Activated naive CD8-positive, alpha-beta T cell (primary cell): ENCODE measurements around the gene LPGAT1.

Experiments used
- H3K27ac Mint-ChIP-seq: one replicate; pipeline ENCODE4 v1.8.0; 2021; ENCODE audit warnings: mixed read lengths
- H3K27me3 Mint-ChIP-seq: one replicate; pipeline ENCODE4 v1.8.0; 2021; ENCODE audit warnings: mixed read lengths
- H3K36me3 Mint-ChIP-seq: one replicate; pipeline ENCODE4 v1.8.0; 2021; ENCODE audit warnings: mixed read lengths
- H3K4me1 Mint-ChIP-seq: one replicate; pipeline ENCODE4 v1.8.0; 2021; ENCODE audit warnings: low read depth, mixed read lengths
- H3K4me3 Mint-ChIP-seq: one replicate; pipeline ENCODE4 v1.8.0; 2021; ENCODE audit warnings: mild to moderate bottlenecking, mixed read lengths
- H3K9me3 Mint-ChIP-seq: one replicate; pipeline ENCODE4 v1.8.0; 2021; ENCODE audit warnings: low read depth, mixed read lengths

The LPGAT1 gene

GRCh38 chr1:211811126-211811525, 19.4 kb downstream of the LPGAT1 start:
- H3K4me3 Mint-ChIP-seq = no peak overlapping the region
- H3K36me3 Mint-ChIP-seq = peaks cover 29% of the 10 kb centered on the region
- H3K27ac Mint-ChIP-seq = no peak overlapping the region

GRCh38 chr1:211808475-211808874, 22.1 kb downstream of the LPGAT1 start:
- Mint-ChIP-seq H3K4me3 (no peak overlapping the region), H3K27me3 (no peaks in the 10 kb centered on the region), H3K27ac (no peak overlapping the region), H3K4me1 (peaks cover 4% of the 10 kb centered on the region), H3K9me3 (peaks cover 3% of the 10 kb centered on the region), H3K36me3 (peaks cover 40% of the 10 kb centered on the region)

More at GRCh38 chr1:211811126-211811525, 19.4 kb downstream of the LPGAT1 start:
- Mint-ChIP-seq H3K4me1 (peaks cover 5% of the 10 kb centered on the region), H3K27me3 (no peaks in the 10 kb centered on the region), H3K9me3 (peaks cover 3% of the 10 kb centered on the region)

- H3K27me3 Mint-ChIP-seq = no peaks in the 10 kb centered on the region
- H3K27ac Mint-ChIP-seq = no peak overlapping the region
- H3K36me3 Mint-ChIP-seq = peaks cover 46% of the 10 kb centered on the region
- H3K4me1 Mint-ChIP-seq = peaks cover 1% of the 10 kb centered on the region
- H3K9me3 Mint-ChIP-seq = peaks cover 3% of the 10 kb centered on the region
- H3K4me3 Mint-ChIP-seq = no peak overlapping the region
These were observed 25.6 kb downstream of the LPGAT1 start for GRCh38 chr1:211804915-211805314.

DNA sequence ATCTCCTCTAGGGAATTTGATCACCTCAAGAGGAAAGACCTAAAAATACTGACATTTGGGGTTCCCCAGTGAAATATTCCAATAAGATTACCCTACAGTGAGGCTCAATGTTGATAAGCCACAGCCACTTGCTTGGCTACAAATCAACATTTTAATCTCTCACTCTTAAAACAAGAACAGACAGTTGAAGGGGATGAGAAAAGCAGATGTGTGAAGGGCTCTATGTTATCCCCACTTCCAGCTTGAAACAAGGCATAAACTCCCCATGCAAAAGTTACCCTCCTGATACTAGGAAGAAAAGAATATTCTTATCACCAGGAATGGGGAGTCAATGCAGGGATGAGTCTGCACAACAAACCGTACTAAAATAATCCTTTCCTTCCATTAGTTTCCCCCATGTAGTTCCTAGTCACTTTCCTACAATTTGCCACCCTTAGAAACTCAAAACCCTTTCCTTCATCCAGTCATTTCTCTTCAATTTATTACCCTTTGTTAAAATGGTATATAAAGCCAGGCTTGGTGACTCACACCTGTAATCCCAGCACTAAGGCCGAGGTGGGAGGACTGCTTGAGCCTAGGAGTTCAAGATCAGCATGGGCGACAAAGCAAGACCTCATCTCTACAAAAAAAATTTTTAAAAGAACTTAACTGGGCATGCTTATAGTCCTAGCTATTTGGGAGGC, 29.5 kb downstream of the LPGAT1 start:
- Mint-ChIP-seq H3K4me1 (peaks cover 2% of the 10 kb centered on the region), H3K4me3 (no peak overlapping the region), H3K27me3 (no peaks in the 10 kb centered on the region), H3K9me3 (no peaks in the 10 kb centered on the region), H3K27ac (no peak overlapping the region), H3K36me3 (peaks cover 27% of the 10 kb centered on the region)

DNA sequence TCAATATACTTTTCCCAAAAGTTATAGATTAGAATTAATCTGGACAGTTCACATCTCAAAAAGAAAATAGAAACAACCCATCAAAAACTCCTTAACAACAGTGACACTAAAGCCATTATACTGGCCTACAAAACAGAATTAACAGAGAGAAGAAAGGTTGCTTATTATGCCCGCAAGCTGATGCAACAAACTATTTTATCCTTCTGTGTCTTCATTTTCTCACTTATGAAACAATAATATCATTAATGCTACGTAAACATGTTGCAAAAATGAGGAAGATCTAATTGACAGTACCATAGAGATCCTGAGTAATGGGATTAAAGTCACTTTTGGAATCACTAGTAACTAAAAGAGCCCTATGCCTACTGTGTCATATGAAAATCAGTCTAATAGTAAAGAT, 32.6 kb downstream of the LPGAT1 start:
- Mint-ChIP-seq H3K4me1 (peaks cover 2% of the 10 kb centered on the region), H3K4me3 (no peak overlapping the region)

DNA sequence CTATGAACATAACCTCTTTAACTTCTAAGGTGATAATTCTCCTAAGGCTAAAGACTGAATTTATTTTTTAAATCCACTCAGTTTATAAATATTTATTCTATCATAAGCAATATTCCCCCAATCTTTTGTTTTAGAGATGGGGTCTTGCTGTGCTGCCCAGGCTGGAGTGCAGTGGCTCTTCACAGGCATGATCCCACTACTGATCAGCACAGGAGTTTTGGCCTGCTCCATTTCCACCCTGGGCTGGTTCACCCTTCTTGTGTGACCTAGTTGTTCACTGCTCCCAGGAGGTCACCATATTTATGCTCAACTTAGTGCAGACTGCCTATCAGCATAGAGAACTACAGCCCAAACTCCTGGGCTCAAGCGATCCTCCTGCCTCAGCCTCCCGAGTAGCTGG, 38.6 kb downstream of the LPGAT1 start:
- Mint-ChIP-seq H3K27ac (no peak overlapping the region), H3K4me3 (no peak overlapping the region)

More for the DNA sequence above, 32.6 kb downstream of the LPGAT1 start:
- Mint-ChIP-seq H3K27ac (no peak overlapping the region), H3K27me3 (no peaks in the 10 kb centered on the region), H3K9me3 (no peaks in the 10 kb centered on the region), H3K36me3 (peaks cover 13% of the 10 kb centered on the region)

GRCh38 chr1:211789641-211790464, 40.7 kb downstream of the LPGAT1 start:
- H3K36me3 Mint-ChIP-seq = peaks cover 12% of the 10 kb centered on the region
- no peak overlapping the region for H3K4me3 Mint-ChIP-seq
- H3K9me3 Mint-ChIP-seq = no peaks in the 10 kb centered on the region
- H3K4me1 Mint-ChIP-seq = no peaks in the 10 kb centered on the region
- no peak overlapping the region for H3K27ac Mint-ChIP-seq
- no peaks in the 10 kb centered on the region for H3K27me3 Mint-ChIP-seq

More for the DNA sequence above, 38.6 kb downstream of the LPGAT1 start:
- Mint-ChIP-seq H3K9me3 (no peaks in the 10 kb centered on the region), H3K36me3 (peaks cover 12% of the 10 kb centered on the region), H3K4me1 (no peaks in the 10 kb centered on the region), H3K27me3 (no peaks in the 10 kb centered on the region)

- Mint-ChIP-seq H3K27me3 (no peaks in the 10 kb centered on the region), H3K4me3 (no peak overlapping the region), H3K9me3 (no peaks in the 10 kb centered on the region), H3K4me1 (peaks cover 3% of the 10 kb centered on the region), H3K36me3 (peaks cover 16% of the 10 kb centered on the region), H3K27ac (no peak overlapping the region)
These were observed 41.9 kb downstream of the LPGAT1 start for GRCh38 chr1:211788626-211789025.

GRCh38 chr1:211783897-211784296, 46.7 kb downstream of the LPGAT1 start:
- Mint-ChIP-seq H3K4me1 (peaks cover 3% of the 10 kb centered on the region), H3K36me3 (peaks cover 13% of the 10 kb centered on the region), H3K27me3 (no peaks in the 10 kb centered on the region), H3K27ac (peak overlapping the region; percentile 70), H3K4me3 (no peak overlapping the region), H3K9me3 (no peaks in the 10 kb centered on the region)

- Mint-ChIP-seq H3K4me1 (peaks cover 3% of the 10 kb centered on the region), H3K9me3 (no peaks in the 10 kb centered on the region), H3K36me3 (peaks cover 16% of the 10 kb centered on the region), H3K27me3 (no peaks in the 10 kb centered on the region), H3K4me3 (no peak overlapping the region), H3K27ac (no peak overlapping the region)
These were observed 47.3 kb downstream of the LPGAT1 start for GRCh38 chr1:211783266-211783665.

DNA sequence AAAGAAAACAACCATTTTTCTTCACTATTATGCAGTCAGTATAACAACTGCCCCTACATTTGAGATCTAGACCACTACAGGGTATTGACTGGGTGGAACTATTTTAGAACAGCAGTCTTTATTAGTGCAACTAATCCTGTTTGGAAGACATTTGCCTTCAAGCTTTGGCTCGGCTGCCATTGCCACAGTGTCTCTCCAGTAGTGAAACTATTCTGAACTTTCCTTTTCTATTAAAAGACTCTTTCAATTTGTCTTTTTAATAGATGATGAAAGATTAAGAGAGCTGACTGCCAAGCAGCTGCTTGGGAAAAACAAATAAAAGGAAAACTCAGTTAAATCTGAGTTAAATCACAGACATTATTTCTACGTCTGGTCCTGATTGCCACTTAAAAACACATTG, 49.3 kb downstream of the LPGAT1 start:
- Mint-ChIP-seq H3K4me1 (peaks cover 3% of the 10 kb centered on the region), H3K27ac (no peak overlapping the region), H3K36me3 (peaks cover 19% of the 10 kb centered on the region), H3K27me3 (no peaks in the 10 kb centered on the region), H3K9me3 (no peaks in the 10 kb centered on the region), H3K4me3 (no peak overlapping the region)

DNA sequence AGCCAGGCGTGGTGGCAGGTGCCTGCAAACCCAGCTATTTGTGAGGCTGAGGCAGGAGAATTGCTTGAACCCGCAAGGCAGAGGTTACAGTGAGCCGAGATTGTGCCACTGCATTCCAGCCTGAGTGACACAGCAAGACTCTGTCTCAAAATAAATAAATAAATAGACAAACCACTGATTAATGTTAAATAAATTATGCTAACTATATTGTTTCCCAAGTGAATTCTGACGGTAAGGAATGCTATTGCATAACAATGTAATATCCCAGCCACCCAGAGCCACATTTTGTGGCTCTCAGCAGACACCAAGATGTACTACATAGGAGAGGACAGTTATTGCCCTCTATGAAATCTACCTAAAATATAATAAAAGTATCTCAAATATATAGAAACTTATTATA, 55.4 kb downstream of the LPGAT1 start:
- H3K27me3 Mint-ChIP-seq = no peaks in the 10 kb centered on the region
- no peak overlapping the region for H3K27ac Mint-ChIP-seq
- H3K9me3 Mint-ChIP-seq = no peaks in the 10 kb centered on the region
- H3K4me1 Mint-ChIP-seq = no peaks in the 10 kb centered on the region
- peaks cover 18% of the 10 kb centered on the region for H3K36me3 Mint-ChIP-seq
- no peak overlapping the region for H3K4me3 Mint-ChIP-seq

- H3K4me3 Mint-ChIP-seq = no peak overlapping the region
These were observed 65.9 kb downstream of the LPGAT1 start for GRCh38 chr1:211764701-211765100.

DNA sequence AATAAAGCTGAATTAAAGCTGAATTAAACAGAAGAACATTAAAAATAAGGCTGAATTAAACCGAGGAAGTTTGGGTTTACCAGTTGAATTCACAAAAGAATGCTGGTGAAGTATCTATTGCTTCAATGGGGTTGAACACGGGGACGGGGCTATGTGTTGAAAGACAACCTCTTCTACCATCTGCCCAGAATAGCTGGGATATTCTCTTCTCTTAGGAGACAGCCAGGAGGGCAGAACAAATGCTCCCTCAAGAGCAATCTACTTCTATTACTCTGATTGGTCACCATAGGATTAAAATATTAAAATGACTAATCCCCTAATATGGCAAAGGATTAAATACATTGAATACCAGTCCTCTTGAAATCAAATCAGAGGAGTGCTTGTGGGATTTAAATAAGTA, 68.4 kb downstream of the LPGAT1 start:
- Mint-ChIP-seq H3K4me1 (no peaks in the 10 kb centered on the region), H3K4me3 (no peak overlapping the region), H3K27me3 (no peaks in the 10 kb centered on the region), H3K27ac (no peak overlapping the region), H3K9me3 (no peaks in the 10 kb centered on the region), H3K36me3 (peaks cover 23% of the 10 kb centered on the region)

More at GRCh38 chr1:211764701-211765100, 65.9 kb downstream of the LPGAT1 start:
- H3K9me3 Mint-ChIP-seq = no peaks in the 10 kb centered on the region
- no peaks in the 10 kb centered on the region for H3K4me1 Mint-ChIP-seq
- no peak overlapping the region for H3K27ac Mint-ChIP-seq
- H3K27me3 Mint-ChIP-seq = no peaks in the 10 kb centered on the region
- peaks cover 15% of the 10 kb centered on the region for H3K36me3 Mint-ChIP-seq

GRCh38 chr1:211761400-211761799, 69.2 kb downstream of the LPGAT1 start:
- Mint-ChIP-seq H3K4me1 (no peaks in the 10 kb centered on the region), H3K4me3 (no peak overlapping the region), H3K36me3 (peaks cover 23% of the 10 kb centered on the region), H3K9me3 (no peaks in the 10 kb centered on the region), H3K27me3 (no peaks in the 10 kb centered on the region), H3K27ac (no peak overlapping the region)
